OCI-LY7 (cell line): Measurements from ENCODE around the gene DOCK4. TPM values are rescaled to one million over a fixed set of nuclear protein-coding genes. Genes with fewer than 3 reads are reported as not detected.

ENCODE experiments used
- BruUV-seq: library from RNA; stranded (reverse); fragments of 400-500 nt; replicated peaks from 2 replicates; lab custom pipeline; 2021; lab: Mats Ljungman, UMichigan
- CTCF ChIA-PET: fragments of 300-600 bp; sonication (Branson Sonifier 250); formaldehyde crosslinking; loops from one replicate; lab custom pipeline; 2022; ENCODE audit warnings: antibody characterized with exemption; ENCODE audit not compliant: unreplicated experiment; lab: Charles Lee
- POLR2A ChIA-PET: fragments of 300-600 bp; sonication (Branson Sonifier 250); formaldehyde crosslinking; loops from one replicate; lab custom pipeline; 2022; ENCODE audit warnings: antibody characterized with exemption; lab: Charles Lee
- DNase-seq: peaks from one replicate; pipeline ENCODE4 v3.0.0-alpha.2; 2015; ENCODE audit warnings: low spot score
- H2AFZ ChIP-seq: fragments of 200-600 bp; sonication (generic), shearing (Covaris generic); 2 replicates; pipeline ENCODE4 v1.6.1; 2014; ENCODE audit warnings: mild to moderate bottlenecking, antibody characterized with exemption, low read length, moderate library complexity
- H3K27ac ChIP-seq: fragments of 200-600 bp; sonication (generic); 2 replicates; pipeline ENCODE4 v1.5.1; 2014; ENCODE audit warnings: mixed run types, low read depth, mild to moderate bottlenecking, moderate library complexity, low read length, inconsistent platforms; ENCODE audit not compliant: poor library complexity, severe bottlenecking
- H3K36me3 ChIP-seq: fragments of 200-600 bp; sonication (generic); 2 replicates; pipeline ENCODE4 v1.6.1; 2014; ENCODE audit warnings: mild to moderate bottlenecking, antibody characterized with exemption, low read length, moderate library complexity, mixed read lengths; ENCODE audit not compliant: insufficient read depth
- H3K4me1 ChIP-seq: fragments of 200-600 bp; sonication (generic); 2 replicates; pipeline ENCODE4 v1.5.1; 2014; ENCODE audit warnings: mild to moderate bottlenecking, low read length; ENCODE audit not compliant: insufficient read depth, poor library complexity, severe bottlenecking
- H3K4me2 ChIP-seq: fragments of 200-600 bp; sonication (generic); 2 replicates; pipeline ENCODE4 v1.6.1; 2014; ENCODE audit warnings: mild to moderate bottlenecking, low read length
- H3K4me3 ChIP-seq: fragments of 200-600 bp; sonication (generic); 2 replicates; pipeline ENCODE4 v1.5.1; 2014; ENCODE audit warnings: mild to moderate bottlenecking, low read depth, low read length; ENCODE audit not compliant: poor library complexity, severe bottlenecking
- H3K79me2 ChIP-seq: fragments of 200-600 bp; sonication (generic); 2 replicates; pipeline ENCODE4 v1.6.1; 2016; ENCODE audit warnings: low read depth, mild to moderate bottlenecking, low read length, moderate library complexity, mixed read lengths; ENCODE audit not compliant: insufficient read depth
- H3K9me2 ChIP-seq: fragments of 200-600 bp; sonication (generic); 2 replicates; pipeline ENCODE4 v1.6.1; 2016; ENCODE audit warnings: mild to moderate bottlenecking, low read length, mixed read lengths; ENCODE audit not compliant: insufficient read depth
- H3K9me3 ChIP-seq: fragments of 200-600 bp; sonication (generic); 2 replicates; pipeline ENCODE4 v1.6.1; 2014; ENCODE audit warnings: mild to moderate bottlenecking, mixed run types, low read length, mixed read lengths
- H4K20me1 ChIP-seq: fragments of 200-600 bp; sonication (generic); 2 replicates; pipeline ENCODE4 v1.6.1; 2014; ENCODE audit warnings: mild to moderate bottlenecking, antibody characterized with exemption, low read length, moderate library complexity, mixed read lengths; ENCODE audit not compliant: insufficient read depth
- EZH2phosphoT487 ChIP-seq: fragments of 200-600 bp; sonication (generic); IDR thresholded peaks from 2 replicates; pipeline ENCODE4 v1.6.1; 2018; ENCODE audit warnings: low read depth, borderline replicate concordance, mild to moderate bottlenecking, mixed run types, antibody characterized with exemption, low read length, moderate library complexity, mixed read lengths
- intact Hi-C: fragments of 100-400 bp; cut with micrococcal nuclease; formaldehyde crosslinking; loops from one replicate; pipeline ENCODE4 v1.10.0; 2022; ENCODE audit not compliant: unreplicated experiment
- total RNA-seq, 2 experiments: library from RNA; depleted of rRNA in 1 of 2; stranded (reverse); fragments of >200 nt in 1 of 2; shearing (Covaris generic) in 1 of 2; gene quantifications; 2 replicates each; pipeline ENCODE4 v1.2.3, GENCODE V29; 2014 to 2022
- TF ChIP-seq, protein P1 (sequence below): fragments of 200-600 bp; sonication (generic); conservative IDR thresholded peaks from 2 replicates; pipeline ENCODE4 v1.5.1; 2014; ENCODE audit warnings: mild to moderate bottlenecking, antibody characterized with exemption, low read length, moderate library complexity, mixed read lengths

Gene DOCK4
- total RNA-seq, 2 experiments from 2014 or later: 0.91 to 4.9 TPM

DNA sequence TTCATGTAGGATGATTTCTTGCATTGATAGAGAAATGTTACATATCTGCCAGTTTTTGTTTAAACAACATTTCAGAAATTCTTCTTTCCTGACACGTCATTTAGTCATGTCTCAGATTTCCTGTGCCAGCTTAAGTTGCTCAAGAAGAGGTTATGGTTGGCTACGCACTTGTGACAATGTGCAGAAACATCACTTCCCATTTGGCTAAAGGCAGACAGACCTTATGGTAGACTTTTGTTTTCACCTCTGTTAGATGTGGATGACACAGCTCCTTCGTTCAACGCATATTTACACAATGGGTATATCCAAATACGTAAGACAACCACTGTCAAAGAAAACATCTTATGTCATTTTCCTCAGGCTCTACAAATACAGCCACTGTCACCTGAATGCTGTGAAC is 125.8 kb downstream of the DOCK4 start:
- Histone ChIP-seq H3K4me1 (peaks cover 10% of the 10 kb centered on the region), H3K9me3 (no peaks in the 10 kb centered on the region), H4K20me1 (peaks cover 5% of the 10 kb centered on the region; the same call in 1 of the 2 replicates), H3K27ac (no peak overlapping the region), H3K9me2 (no peaks in the 10 kb centered on the region), H3K4me2 (peak overlapping the region; percentile 44), H3K79me2 (no peaks in the 10 kb centered on the region), H2AFZ (no peak overlapping the region), H3K4me3 (no peak overlapping the region), H3K36me3 (no peaks in the 10 kb centered on the region)
- intact Hi-C loops: no loop called here
- peak; percentile 18 for DNase-seq
- ChIA-PET CTCF (no interaction called here), POLR2A (interaction anchor here (0.7 to 1.0 kb wide), 2 partner anchors 21 to 97 kb away, joined by 3 read pairs; no protein-coding TSS in a partner anchor)
- no TSS peak for BruUV-seq
- TF ChIP-seq, protein P1, sequence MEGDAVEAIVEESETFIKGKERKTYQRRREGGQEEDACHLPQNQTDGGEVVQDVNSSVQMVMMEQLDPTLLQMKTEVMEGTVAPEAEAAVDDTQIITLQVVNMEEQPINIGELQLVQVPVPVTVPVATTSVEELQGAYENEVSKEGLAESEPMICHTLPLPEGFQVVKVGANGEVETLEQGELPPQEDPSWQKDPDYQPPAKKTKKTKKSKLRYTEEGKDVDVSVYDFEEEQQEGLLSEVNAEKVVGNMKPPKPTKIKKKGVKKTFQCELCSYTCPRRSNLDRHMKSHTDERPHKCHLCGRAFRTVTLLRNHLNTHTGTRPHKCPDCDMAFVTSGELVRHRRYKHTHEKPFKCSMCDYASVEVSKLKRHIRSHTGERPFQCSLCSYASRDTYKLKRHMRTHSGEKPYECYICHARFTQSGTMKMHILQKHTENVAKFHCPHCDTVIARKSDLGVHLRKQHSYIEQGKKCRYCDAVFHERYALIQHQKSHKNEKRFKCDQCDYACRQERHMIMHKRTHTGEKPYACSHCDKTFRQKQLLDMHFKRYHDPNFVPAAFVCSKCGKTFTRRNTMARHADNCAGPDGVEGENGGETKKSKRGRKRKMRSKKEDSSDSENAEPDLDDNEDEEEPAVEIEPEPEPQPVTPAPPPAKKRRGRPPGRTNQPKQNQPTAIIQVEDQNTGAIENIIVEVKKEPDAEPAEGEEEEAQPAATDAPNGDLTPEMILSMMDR: no peak
- TF ChIP-seq EZH2phosphoT487: no peak

DNA sequence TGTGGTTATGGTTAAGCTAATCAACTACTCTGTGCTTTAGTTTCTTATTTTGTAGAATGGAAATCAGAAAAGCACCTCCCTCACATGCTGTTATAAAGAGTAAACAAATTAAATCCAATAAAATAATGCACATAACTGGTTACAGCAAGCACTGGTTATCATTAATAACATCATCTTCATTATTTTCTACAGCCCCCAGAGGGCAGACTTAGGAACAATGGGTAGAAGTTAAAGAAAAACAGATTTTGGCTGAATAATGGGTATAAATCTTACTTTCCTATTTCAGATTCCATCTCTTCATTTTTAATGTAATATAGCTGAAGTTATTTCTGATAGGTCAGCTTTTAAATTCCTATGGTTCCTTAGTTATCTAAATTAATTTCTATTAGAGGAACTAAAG is 126.5 kb downstream of the DOCK4 start:
- intact Hi-C loops: loop anchor here (10.0 kb wide), 1 partner anchor 415 kb away; no protein-coding TSS in a partner anchor
- no TSS peak for BruUV-seq
- Histone ChIP-seq H4K20me1 (peaks cover 5% of the 10 kb centered on the region; the same call in 1 of the 2 replicates), H3K79me2 (no peaks in the 10 kb centered on the region), H3K27ac (no peak overlapping the region), H3K36me3 (no peaks in the 10 kb centered on the region), H3K9me2 (no peaks in the 10 kb centered on the region), H3K4me1 (peaks cover 10% of the 10 kb centered on the region), H2AFZ (no peak overlapping the region), H3K4me2 (no peak overlapping the region), H3K9me3 (no peaks in the 10 kb centered on the region), H3K4me3 (no peak overlapping the region)
- POLR2A ChIA-PET: interaction anchor here (0.7 to 1.0 kb wide), 2 partner anchors 21 to 96 kb away, joined by 3 read pairs; no protein-coding TSS in a partner anchor
- CTCF ChIA-PET: no interaction called here
- no peak for TF ChIP-seq EZH2phosphoT487
- TF ChIP-seq, protein P1: peak; percentile 52
- DNase-seq: no peak

DNA sequence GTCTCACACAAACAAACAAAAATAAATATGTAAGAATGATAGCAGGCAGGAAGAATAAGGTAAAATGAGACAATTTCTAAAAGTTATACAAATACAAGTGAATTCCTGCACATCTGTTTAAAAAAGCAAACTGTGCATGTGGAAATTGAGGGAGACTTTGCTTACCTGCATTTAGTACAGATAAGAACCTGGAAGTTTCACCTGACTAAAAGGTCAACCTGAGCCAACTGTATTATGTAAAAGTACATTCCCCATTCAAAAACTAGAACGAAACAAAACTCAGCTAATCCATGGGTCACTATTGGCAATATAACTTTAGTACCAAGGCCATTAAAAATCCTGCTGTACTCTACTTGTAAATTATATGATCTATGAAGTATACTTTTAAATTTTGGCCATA is 127.1 kb downstream of the DOCK4 start:
- Histone ChIP-seq H3K36me3 (no peaks in the 10 kb centered on the region), H3K4me3 (no peak overlapping the region), H2AFZ (no peak overlapping the region), H3K79me2 (no peaks in the 10 kb centered on the region), H4K20me1 (peaks cover 5% of the 10 kb centered on the region; the same call in 1 of the 2 replicates), H3K9me3 (no peaks in the 10 kb centered on the region), H3K4me1 (peaks cover 10% of the 10 kb centered on the region), H3K4me2 (no peak overlapping the region), H3K27ac (no peak overlapping the region), H3K9me2 (no peaks in the 10 kb centered on the region)
- ChIA-PET POLR2A (no interaction called here), CTCF (no interaction called here)
- DNase-seq: no peak
- no TSS peak for BruUV-seq
- no peak for TF ChIP-seq EZH2phosphoT487
- TF ChIP-seq, protein P1: no peak
- intact Hi-C loops: loop anchor here (10.0 kb wide), 1 partner anchor 416 kb away; no protein-coding TSS in a partner anchor
